GM10248 (cell line): ENCODE results near the gene HSPA2.

Experiments
- CTCF ChIA-PET: fragments of 300-600 bp; sonication (Branson Sonifier 250); formaldehyde crosslinking; extraction: SDS; loops from one replicate; lab custom pipeline; 2021; ENCODE audit warnings: antibody characterized with exemption; lab: Yijun Ruan, JAX
- POLR2A ChIA-PET: fragments of 350-650 bp; sonication (Branson Sonifier 250); formaldehyde crosslinking; extraction: SDS; loops from one replicate; lab custom pipeline; 2020; ENCODE audit warnings: antibody characterized with exemption; lab: Yijun Ruan, JAX
- DNase-seq: peaks from one replicate; pipeline ENCODE4 v3.0.0; 2012; ENCODE audit errors: extremely low spot score
- CTCF ChIP-seq: IDR thresholded peaks from 2 replicates; pipeline ENCODE4 v1.5.1; 2012; ENCODE audit warnings: mild to moderate bottlenecking, low read depth; ENCODE audit errors: extremely low read depth, missing control alignments, control extremely low read depth

The HSPA2 gene

GRCh38 chr14:64504897-64505794 lies 35.4 kb upstream of the HSPA2 start:
- no peak for TF ChIP-seq CTCF
- ChIA-PET CTCF (interaction anchor here (0.9 to 1.6 kb wide), 4 partner anchors 14 to 75 kb away, joined by 3 to 5 read pairs (median 4); no protein-coding TSS in a partner anchor), POLR2A (interaction anchor here (0.8 to 1.2 kb wide), 3 partner anchors 11 to 117 kb away, joined by 3 to 5 read pairs (median 4); partner anchors contain the start of gene MTHFD1)

GRCh38 chr14:64506721-64507120 lies 33.8 kb upstream of the HSPA2 start:
- TF ChIP-seq CTCF = no peak
- ChIA-PET CTCF (interaction anchor here (1.6 kb wide), 1 partner anchor 62 kb away, joined by 5 read pairs; no protein-coding TSS in a partner anchor), POLR2A (no interaction called here)

More at GRCh38 chr14:64504897-64505794, 35.4 kb upstream of the HSPA2 start:
- DNase-seq = peak; percentile 84

GRCh38 chr14:64507376-64508156 lies 33.0 kb upstream of the HSPA2 start:
- ChIA-PET CTCF (interaction anchor here (0.9 to 6.3 kb wide), 6 partner anchors 16 to 164 kb away, joined by 3 to 56 read pairs (median 15); no protein-coding TSS in a partner anchor), POLR2A (interaction anchor here (0.7 kb wide), 1 partner anchor 33 kb away, joined by 3 read pairs; the partner anchor contains the start of gene HSPA2)
- no peak for TF ChIP-seq CTCF
- DNase-seq = no peak

More at GRCh38 chr14:64506721-64507120, 33.8 kb upstream of the HSPA2 start:
- DNase-seq = no peak

- peak; percentile 60 for DNase-seq
- ChIA-PET POLR2A (interaction anchor here (0.7 kb wide), 1 partner anchor 32 kb away, joined by 3 read pairs; the partner anchor contains the start of gene HSPA2), CTCF (interaction anchor here (0.9 to 6.3 kb wide), 7 partner anchors 15 to 165 kb away, joined by 3 to 56 read pairs (median 8); no protein-coding TSS in a partner anchor)
- TF ChIP-seq CTCF = no peak
Measured at GRCh38 chr14:64508215-64508776, 32.2 kb upstream of the HSPA2 start.

- ChIA-PET CTCF (interaction anchor here (0.9 to 6.3 kb wide), 6 partner anchors 14 to 166 kb away, joined by 3 to 56 read pairs (median 15); no protein-coding TSS in a partner anchor), POLR2A (no interaction called here)
- no peak for TF ChIP-seq CTCF
- DNase-seq = no peak
Measured at GRCh38 chr14:64509036-64509435, 31.5 kb upstream of the HSPA2 start.
